Fibroblast of the aortic adventitia (primary cell): ENCODE measurements around the gene RCOR1. TPM values are rescaled to one million over a fixed set of nuclear protein-coding genes. Genes with fewer than 3 reads are reported as not detected.

ENCODE experiments used
- DNase-seq: peaks from one replicate; pipeline ENCODE4 v3.0.0-alpha.2; 2010; ENCODE audit warnings: low read depth
- H3K4me3 ChIP-seq: 2 replicates; pipeline ENCODE4 v1.5.1; 2011; ENCODE audit warnings: low read depth, mild to moderate bottlenecking, control low read depth, low read length, moderate library complexity
- CTCF ChIP-seq: IDR thresholded peaks from 2 replicates; pipeline ENCODE4 v1.5.1; 2011; ENCODE audit warnings: mild to moderate bottlenecking, low read length, control low read depth, inconsistent platforms; ENCODE audit not compliant: insufficient read depth
- total RNA-seq: library from RNA; depleted of rRNA; stranded (reverse); fragments of >200 nt; gene quantifications from 2 replicates; pipeline ENCODE4 v1.2.3, GENCODE V29; 2012; ENCODE audit warnings: low replicate concordance

Gene RCOR1
- total RNA-seq, 1 donor, result 12.5 TPM

- peak; percentile 73 for DNase-seq
- no peak overlapping the region for H3K4me3 ChIP-seq
- TF ChIP-seq CTCF, result no peak
Measured at GRCh38 chr14:102775855-102776760, 183.7 kb downstream of the RCOR1 start.

GRCh38 chr14:102776761-102777710, 184.6 kb downstream of the RCOR1 start, which contains the start of gene TRAF3:
TRAF3 (plus strand) TSS chr14:102777449; CDS start chr14:102870202, 92,753 bp downstream.
- peak within 1 kb of the TSS; percentile 69 for H3K4me3 ChIP-seq
- no peak for TF ChIP-seq CTCF
- DNase-seq, result peak; percentile 72

GRCh38 chr14:102777711-102778337, 185.4 kb downstream of the RCOR1 start:
- no peak for DNase-seq
- TF ChIP-seq CTCF, result no peak
- H3K4me3 ChIP-seq, result peak overlapping the region; percentile 69

- DNase-seq, result peak; percentile 47
- H3K4me3 ChIP-seq, result peak overlapping the region; percentile 69
- no peak for TF ChIP-seq CTCF
Measured at GRCh38 chr14:102778338-102779083, 186.1 kb downstream of the RCOR1 start.

GRCh38 chr14:102779084-102779462, 186.6 kb downstream of the RCOR1 start:
- TF ChIP-seq CTCF, result no peak
- peak; percentile 52 for DNase-seq
- H3K4me3 ChIP-seq, result peak overlapping the region; percentile 69
